ELR (cell line): ENCODE results near the gene ZNF385B.

ENCODE experiments used
- DNase-seq: peaks from one replicate; pipeline ENCODE4 v3.0.0-alpha.2; 2015; ENCODE audit warnings: low read depth

Gene ZNF385B

DNA sequence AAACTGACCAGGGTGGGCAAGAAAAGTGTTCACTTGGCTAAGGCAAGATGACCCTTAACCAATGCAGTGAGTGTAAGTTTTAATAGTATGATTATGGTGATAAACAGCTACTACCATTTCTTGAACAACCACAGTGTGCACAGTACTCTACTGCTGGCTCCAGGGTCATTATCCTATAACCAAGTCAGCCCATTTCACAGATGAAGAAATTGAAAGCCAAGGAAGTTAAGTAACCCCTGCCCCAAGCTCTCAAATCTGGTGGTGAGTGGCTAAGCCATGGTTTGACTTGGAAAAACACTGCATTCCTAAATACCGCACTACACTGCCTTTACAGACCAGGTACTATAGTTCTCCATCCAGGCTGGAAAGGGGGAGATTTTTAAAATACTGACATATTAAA is 5.7 kb downstream of the ZNF385B start:
- no peak for DNase-seq

DNA sequence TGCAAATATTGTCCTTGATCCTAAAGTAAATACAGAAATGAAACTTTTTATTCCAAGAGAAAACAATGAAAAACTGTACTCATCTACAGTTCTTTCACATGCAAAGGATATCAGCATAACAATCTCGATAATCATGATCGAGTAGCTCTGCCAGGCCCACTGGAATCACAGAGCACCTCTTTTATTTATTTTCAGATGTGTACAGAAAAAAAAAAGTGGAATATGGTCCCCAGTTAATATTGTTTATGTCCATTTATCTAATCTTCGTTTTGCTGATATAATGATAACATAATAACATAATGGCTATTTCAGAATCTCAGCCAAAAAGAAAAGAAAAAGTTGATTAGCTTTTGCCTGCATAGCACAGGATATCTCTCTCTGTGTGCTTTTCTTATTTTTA is 6.5 kb downstream of the ZNF385B start:
- no peak for DNase-seq

DNA sequence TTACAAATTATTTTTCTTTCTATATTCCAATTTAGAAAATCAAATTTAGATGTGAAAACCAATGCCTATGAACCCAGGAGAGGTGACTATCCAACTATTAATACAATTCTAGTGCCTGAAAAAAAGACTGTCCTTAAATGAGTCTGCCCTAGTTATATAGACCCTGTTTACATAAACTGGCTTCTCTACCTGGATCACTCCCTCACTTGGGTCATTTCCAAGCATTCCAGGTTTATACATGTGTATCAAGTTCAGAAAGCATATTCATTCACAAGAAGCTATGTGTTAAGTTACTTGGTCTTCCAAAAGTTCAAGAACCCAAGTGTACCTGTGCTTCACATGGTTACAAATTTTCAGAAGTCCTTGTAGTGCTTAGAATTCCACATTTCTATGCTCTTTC is 8.3 kb downstream of the ZNF385B start:
- no peak for DNase-seq

- peak; percentile 69 for DNase-seq
Observed at GRCh38 chr2:179850188-179850587, 11.2 kb downstream of the ZNF385B start.

DNA sequence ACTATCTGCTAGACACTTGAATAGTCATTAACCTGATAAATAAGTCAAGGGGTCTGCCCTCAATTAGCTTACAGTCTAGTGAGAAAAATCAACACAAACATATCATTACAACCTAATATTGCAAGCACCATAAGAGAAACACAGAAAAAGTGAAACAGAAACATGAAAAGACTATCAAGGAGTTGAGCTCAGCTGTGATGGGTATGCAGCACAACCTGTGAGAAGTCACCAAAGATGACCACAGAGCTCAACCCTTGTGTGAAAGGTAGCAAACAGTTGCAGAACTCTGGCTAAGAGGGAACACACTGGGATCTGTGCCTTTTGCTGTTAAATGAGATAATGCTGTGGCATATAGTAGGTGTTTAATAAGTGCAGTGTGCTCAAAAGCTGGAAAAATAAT is 11.7 kb downstream of the ZNF385B start:
- DNase-seq, result no peak

DNA sequence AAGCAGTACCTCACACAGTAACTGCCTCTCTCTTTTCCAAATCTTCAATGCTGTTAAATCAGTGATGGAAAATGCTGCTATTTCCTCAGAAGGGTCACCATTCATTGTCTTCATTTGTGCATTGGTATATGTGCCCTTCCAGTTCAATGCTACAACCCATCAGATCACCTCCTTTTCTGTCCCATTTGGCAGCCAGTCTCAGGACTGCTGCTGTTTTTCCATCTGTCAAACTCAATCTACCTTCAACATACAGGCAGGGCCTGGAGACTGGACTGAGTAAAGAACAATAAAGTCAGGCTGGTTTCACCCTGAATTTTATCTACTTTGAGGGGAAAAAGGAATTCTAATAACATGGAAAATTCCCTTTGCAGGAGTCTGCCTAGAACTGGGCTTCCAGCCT is 17.9 kb downstream of the ZNF385B start:
- no peak for DNase-seq

DNA sequence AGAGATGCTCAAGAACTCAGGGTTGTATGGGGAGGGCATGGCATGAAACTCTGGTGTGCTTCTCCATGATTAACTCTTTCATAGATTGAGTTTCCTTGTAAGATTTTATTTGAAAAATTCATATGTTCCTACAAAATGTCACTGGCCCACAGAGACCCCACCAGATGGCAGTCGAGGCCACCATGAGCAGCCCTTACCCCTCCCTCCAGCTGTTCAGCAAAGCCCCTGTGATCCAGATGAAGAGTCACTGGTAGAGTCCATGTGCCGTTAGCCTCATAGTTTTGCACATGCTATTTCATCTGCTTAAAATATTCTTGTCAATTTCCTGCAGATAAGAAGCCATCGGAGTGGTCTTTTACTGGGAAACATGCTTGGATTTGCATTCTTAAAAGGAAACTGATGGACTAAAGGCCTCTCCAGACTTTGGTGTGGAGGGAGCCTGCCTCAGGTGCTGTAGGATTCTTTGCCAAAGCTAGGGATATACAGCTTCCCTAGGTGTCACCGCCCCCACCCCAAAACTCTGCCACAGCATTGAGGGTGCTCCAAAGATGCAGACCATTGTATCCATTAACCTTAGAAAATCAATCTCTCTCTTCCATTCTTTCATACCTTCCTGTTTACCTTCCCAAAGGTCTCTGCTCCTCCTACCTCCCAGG is 18.8 kb downstream of the ZNF385B start:
- DNase-seq, result peak; percentile 50

- DNase-seq, result no peak
Observed at GRCh38 chr2:179840840-179841239, 20.6 kb downstream of the ZNF385B start.

DNA sequence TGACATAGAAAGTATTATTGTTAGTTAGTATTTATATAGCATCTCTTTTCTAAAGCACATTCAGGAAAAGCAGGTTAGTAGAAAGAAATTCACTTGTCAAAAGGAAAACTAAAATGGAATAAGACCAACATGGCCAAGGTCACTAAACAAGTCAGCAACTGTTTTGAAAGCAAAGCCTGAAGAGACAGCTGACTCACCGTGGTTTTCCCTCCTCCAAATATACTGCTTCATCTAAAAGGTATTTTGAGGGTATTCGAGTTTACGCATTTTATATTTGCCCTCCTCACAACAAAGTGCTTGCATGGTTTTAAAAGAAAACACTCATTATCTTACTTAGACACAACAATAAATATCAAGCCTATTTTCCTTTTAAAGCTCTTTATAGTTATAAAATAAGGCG is 24.0 kb downstream of the ZNF385B start:
- peak; percentile 84 for DNase-seq

DNA sequence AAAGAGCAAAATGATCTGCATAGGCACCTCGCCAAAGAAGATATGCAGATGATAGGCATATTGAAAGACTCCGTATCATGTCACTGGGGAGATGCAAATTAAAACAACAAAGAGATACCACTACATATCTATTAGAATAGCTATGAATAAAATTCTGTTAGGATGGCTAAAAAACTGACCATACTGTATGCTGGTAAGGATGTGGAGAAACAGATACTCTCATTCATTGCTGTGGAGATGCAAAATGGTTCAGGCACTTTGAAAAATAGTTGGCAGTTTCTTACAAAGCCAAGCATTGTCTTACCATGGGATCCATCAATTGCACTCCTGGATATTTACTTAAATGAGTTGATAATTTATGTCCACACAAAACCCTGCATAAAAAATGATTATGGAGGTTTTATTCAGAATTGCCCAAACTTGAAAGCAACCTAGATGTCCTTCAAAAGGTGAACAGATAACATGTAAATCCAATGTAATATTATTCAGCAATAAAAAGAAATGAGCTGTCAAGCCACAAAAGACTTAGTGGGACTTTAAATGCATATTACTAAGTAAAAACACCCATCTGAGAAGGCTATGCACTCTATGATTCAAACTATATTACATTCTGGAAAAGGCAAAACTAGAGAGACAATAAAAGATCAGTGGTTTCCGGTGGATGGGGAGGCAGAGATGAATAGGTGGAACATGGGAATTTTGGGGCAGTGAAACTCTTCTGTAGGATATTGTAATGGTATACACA is 31.2 kb downstream of the ZNF385B start:
- DNase-seq, result no peak

GRCh38 chr2:179826297-179826696 is 35.1 kb downstream of the ZNF385B start:
- no peak for DNase-seq

GRCh38 chr2:179825494-179825893 is 35.9 kb downstream of the ZNF385B start:
- no peak for DNase-seq

GRCh38 chr2:179824961-179825360 is 36.5 kb downstream of the ZNF385B start:
- DNase-seq, result no peak

DNA sequence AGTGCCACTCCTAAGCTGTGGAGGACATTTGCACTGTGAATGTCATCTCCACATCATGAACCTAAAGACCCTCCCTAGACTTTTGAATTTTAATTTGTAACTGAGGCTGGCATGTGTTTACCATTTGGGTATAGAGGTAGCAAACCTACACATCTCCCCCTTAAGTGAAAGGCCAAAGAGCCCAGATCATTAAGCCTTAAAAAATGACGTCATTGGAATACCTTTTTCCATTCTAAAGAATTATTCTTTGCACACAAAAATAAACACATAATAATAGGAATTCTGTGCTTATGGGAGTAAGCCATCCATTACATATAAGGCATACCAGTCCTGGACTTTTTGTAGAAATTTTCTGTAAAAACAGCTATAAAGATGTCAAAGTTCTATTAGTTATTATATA is 38.9 kb downstream of the ZNF385B start:
- DNase-seq, result no peak

GRCh38 chr2:179818546-179818945 is 42.9 kb downstream of the ZNF385B start:
- DNase-seq, result peak; percentile 85

- peak; percentile 35 for DNase-seq
Observed at GRCh38 chr2:179817181-179817841, 44.1 kb downstream of the ZNF385B start.

GRCh38 chr2:179814050-179814449 is 47.4 kb downstream of the ZNF385B start:
- no peak for DNase-seq

- peak; percentile 51 for DNase-seq
Observed at GRCh38 chr2:179812501-179812900, 48.9 kb downstream of the ZNF385B start.

- DNase-seq, result no peak
Observed at GRCh38 chr2:179811042-179811441, 50.4 kb downstream of the ZNF385B start.

DNA sequence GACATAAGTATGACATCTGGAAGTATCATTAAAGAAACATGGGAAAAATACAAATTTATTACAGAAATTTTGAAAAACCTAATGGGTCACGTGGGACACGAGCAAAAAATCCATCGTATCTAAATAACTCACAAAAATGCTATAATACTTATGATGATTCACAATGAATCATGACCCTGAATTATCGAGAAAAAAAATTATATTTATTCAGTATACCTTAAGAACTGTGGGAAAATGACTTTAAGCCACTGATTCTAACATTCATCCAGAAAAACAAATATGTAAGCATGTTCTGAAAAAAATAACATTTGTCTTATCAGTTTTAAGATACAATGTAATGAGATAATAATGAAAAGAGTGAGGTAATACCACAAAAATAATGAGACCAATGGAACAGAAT is 51.8 kb downstream of the ZNF385B start:
- peak; percentile 36 for DNase-seq

GRCh38 chr2:179805001-179805400 is 56.4 kb downstream of the ZNF385B start:
- DNase-seq, result no peak

GRCh38 chr2:179804206-179804605 is 57.2 kb downstream of the ZNF385B start:
- no peak for DNase-seq
